CD4-positive, alpha-beta T cell treated with Interleukin-21 for 1 hour (primary cell): ENCODE measurements around the gene PRKAR2A.
A peak's percentile ranks its signal among the peaks of the same experiment; 100 is the strongest.
"Not testable (repeated sequence)": the region's sequence is repeated elsewhere in the genome, so short reads cannot be mapped to it uniquely, and the experiment has no call there.

ENCODE experiments used
- DNase-seq: peaks from one replicate; pipeline ENCODE4 v3.0.0-alpha.2; 2020

PRKAR2A gene

DNA sequence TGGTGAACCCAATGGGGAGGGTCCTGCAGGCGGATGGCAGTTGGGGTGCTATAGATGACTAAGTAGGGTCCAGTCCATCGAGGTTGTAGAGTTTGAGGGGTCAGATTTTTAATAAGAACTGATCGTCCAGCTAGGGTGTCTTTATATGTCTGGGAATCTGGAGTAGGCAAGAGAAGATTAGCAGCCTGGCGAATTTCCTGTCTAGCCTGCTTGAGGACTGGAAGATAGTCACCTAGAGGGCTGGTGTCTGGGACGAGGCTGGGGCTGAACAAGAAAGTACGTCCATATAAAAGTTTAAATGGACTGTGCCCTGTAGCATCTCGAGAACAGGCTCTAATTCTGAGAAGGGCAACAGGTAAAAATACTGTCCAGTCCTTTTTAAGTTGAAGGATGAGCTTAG lies 123.9 kb downstream of the PRKAR2A start:
- no peak for DNase-seq

DNA sequence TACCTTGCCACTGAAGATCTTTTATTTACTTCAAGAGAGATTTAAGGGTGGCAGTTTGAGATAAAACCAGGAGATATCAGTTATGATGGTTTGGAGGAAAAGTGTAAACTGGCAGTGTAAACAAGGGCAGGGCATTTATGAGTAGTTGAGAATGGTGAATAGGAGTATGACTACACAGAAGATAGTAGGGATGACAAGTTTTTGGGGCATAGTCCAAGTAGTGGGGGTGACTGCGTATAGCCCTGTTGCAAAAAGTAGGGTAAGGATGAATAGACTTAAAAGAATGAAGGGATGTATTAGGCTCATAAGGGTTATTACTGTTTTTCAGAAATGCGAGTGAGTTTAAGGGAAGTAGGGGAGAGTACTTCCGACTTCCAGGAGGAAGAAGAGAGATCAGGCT lies 124.4 kb downstream of the PRKAR2A start:
- not testable (repeated sequence) for DNase-seq

DNA sequence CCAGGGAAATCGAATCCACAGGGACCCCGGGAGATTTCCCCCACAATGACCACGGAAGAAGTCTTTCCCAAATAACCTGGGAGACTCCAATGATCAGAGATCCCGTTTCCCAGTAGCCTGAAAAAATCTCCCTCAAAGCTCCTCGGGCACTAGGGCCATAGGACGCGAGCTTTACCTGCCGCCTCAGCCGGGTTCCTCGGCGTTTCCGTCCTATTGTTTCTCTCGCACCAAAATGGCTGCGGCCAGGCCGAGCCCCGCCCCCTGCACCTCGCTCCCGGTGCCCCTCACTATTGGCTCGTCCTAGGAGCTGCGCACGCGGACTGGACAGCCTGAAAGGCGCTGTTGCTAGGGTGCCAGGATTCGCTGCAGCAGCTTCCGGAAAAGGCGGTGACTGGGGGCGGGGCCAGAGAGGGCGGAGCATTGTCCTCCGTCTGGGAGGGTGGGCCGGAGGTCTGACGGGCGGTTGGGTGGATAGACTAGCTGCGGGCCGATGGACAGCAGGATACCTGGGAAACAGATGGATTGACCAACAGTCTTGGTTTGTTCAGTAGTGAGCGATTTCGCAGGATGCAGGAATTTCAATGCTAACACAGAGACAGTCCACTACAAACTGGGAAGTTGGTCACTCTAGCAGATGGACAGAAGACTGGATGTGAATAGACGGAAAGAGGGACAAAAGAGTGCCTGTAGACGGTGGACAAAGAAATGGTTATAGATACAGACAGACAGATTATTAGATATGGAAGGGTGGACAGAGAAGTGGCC lies 130.5 kb downstream of the PRKAR2A start, which contains the start of gene IP6K2:
Gene IP6K2, minus strand, starts transcription at position 240 of the 765 bp plus-strand sequence. CDS start 21,930 bp downstream, outside the sequence.
- peak; percentile 98 for DNase-seq

- peak; percentile 49 for DNase-seq
These were observed 131.1 kb downstream of the PRKAR2A start for GRCh38 chr3:48716508-48716981.

DNA sequence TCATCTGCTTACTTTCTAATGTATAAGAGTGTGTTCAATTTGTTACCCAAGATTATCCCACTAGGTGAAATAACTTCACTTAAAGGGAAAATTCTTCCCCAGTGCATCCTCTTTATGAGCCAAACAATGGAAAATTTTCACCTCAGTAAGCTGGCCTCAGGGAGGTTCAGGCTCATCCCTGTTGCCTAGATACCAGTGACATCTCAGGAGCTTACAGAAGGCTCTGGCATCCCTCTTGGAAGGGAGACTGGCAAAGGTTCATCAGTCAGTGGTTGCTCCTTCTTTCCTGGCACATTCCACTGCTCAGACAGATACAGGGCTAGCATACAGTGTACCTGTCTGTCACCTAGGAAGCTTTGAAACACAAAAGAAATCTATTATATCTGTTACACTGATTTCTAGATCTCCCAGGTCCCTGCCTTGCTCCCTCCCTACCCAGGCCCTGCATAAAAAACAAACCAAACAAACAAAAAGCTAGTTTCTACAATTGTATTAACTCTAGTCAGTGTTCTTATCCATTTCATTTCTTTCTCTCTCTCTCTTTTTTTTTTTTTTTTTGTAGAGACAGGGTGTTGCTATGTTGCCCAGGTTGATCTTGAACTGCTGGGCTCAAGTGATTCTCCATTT lies 132.4 kb downstream of the PRKAR2A start:
- no peak for DNase-seq

DNA sequence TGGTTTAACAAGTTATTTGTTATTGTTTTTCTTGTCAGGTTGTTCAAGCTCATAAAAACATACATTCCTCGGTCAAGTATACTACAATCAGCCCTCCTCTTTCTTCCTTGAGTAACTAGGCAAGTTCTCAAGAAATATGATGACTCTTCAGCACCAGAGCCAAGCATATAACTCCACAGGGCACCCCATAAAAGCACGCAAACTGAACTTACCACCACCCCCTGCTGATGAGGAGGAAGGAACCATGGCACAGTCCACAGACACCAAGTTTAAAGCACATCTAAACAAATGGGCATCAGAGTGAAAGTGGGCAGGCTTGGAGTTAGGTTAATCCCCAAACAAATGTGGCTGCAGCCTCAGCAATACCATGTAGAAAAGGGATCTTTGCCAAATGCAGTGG lies 135.9 kb downstream of the PRKAR2A start:
- DNase-seq, result no peak

DNA sequence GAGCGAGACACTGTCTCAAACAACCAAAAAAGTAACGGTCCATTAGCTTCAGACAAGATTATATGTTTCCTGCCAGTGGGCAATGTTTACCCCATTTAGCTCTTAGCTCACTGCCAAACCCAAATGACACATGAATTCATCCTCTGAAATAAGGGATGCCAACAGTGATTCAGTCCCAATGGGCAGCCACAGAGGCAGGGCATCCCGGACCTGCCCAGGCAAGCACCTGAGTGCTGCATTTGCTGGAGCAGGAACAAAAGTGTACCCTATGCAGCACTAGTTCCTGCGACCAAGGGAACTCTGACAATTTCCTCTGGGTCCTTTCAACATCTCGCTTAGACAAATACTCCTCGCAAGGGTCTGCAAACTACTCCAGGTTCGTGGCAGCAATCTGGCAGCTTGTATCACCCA lies 138.6 kb downstream of the PRKAR2A start:
- DNase-seq, result no peak

DNA sequence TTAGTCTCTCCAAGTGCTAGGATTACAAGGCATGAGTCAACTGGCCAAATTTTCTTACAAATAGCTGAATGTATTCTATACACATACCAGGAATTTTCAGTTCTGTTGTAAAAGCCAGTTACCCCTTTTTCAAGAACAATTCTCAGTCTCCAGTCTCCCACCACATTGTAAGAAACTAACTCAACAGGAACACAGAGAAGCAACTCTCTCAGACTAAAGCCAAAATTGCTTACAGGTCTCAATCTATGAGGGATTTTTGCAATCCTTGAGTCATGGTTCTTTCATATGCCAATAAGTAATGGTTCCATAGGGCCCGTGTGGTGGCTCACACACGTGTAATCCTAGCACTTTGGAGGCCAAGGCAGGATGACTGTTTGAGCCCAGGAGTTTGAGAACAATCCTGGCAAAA lies 139.2 kb downstream of the PRKAR2A start:
- DNase-seq, result no peak

- DNase-seq, result no peak
These were observed 140.5 kb downstream of the PRKAR2A start for GRCh38 chr3:48707157-48707556.

DNA sequence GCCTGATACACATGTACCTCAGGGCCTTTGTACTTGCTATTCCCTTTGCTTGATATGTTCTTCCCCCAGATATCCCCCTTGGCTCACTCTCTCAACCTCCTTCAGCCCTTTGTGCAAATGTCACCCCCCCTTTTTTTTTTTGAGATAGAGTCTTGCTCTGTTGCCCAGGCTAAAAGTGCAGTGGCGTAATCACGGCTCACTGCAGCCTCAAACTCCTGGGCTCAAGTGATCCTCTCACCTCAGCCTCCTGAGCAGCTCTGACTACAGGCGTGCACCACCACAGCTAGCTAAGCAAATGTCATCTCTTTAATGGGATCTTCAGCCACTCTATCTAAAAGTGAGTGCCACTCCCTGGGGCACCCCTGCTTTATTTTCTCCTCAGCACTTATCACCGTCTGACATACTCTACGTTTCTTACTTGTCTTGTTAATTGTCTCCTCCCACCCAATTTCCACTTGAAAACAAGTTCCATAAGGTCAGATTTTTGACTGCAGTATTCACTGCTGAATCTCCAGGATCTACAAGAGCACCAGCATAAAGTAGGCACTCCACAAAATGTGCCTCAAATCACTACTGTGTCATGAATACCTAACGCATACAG lies 145.3 kb downstream of the PRKAR2A start:
- DNase-seq, result no peak

DNA sequence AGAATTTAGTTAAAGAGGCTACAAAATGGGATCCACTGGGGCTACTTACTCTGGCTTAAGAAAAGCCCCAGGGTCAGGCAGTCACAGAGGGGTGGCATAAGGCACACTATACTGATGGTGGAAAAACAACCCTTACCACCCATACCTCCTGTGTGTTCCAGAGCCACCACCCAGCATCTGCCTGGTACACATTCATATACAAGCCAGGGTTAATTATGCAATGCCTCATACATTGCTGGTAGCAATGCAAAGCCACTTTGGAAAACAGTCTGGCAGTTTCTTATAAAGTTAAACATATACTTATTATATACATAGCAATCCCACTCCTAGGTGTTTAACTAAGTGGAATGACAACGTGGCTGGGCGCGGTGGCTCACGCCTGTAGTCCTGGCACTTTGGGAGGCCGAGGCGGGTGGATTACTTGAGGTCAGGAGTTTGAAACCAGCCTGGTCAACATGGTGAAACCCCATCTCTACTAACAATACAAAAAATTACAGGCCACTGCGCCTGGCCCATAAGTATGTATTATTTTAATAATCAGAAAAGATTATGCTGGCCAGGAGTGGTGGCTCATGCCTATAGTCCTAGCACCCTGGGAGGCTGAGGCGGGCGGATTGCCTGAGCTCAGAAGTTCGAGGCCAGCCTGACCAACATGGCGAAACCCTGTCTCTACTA lies 146.8 kb downstream of the PRKAR2A start:
- DNase-seq, result no peak

- no peak for DNase-seq
These were observed 148.8 kb downstream of the PRKAR2A start for GRCh38 chr3:48698891-48699290.

DNA sequence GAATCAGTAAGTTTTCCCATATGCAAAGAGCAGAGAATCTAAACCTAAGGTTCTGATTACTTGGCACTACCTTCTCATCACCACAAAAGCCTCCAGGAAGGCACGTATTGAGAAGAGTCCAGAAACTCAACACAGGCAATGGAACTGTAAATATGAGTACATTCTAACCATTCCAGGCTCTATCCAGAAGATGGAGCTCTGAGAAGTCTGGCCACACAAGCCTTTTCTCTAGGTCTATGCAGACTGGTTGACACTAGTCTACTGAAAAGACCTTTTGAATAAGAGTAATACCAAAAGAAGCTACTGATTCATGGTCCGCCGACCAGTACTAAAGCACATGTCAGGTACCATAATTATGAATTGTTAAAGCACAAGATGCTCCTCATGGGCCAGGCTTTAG lies 149.7 kb downstream of the PRKAR2A start:
- DNase-seq, result no peak

DNA sequence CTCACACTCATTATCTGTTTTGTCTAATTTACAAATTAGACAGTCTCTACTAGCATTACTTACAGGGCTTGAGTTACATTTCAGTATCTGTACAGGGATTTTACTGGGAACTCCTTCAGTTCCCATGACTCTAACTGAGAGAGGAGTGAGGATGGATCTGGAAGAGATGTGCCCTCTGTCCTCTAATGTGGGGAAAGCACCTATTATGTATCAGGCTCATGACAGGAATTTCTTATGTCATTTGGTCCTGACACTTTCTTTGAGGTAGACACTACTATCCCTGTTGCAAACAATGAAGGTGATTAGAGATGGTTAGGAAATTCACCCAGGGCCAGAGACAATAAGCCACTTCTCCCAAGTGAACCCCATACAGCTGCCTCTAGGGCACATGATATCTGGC lies 151.1 kb downstream of the PRKAR2A start:
- no peak for DNase-seq
